Smooth muscle cell (in vitro differentiated cells): ENCODE data around the gene ZNF500. TPM values are rescaled to one million over a fixed set of nuclear protein-coding genes. Genes with fewer than 3 reads are reported as not detected.

Experiments
- DNase-seq: peaks from one replicate; lab custom pipeline; 2025; ENCODE audit not compliant: unreplicated experiment; lab: John Stamatoyannopoulos, UW
- H2AFZ ChIP-seq: fragments of 200-600 bp; sonication (generic); 2 replicates; pipeline ENCODE4 v1.6.0; 2016; ENCODE audit warnings: antibody characterized with exemption, low read depth, mild to moderate bottlenecking
- H3F3A ChIP-seq: fragments of 200-600 bp; sonication (generic); 2 replicates; pipeline ENCODE4 v1.6.0; 2017; ENCODE audit warnings: antibody characterized with exemption, low read depth
- H3K27ac ChIP-seq: fragments of 200-600 bp; sonication (generic); 2 replicates; pipeline ENCODE4 v1.5.1; 2016; ENCODE audit warnings: low read depth, mild to moderate bottlenecking
- H3K27me3 ChIP-seq: fragments of 200-600 bp; sonication (generic); 2 replicates; pipeline ENCODE4 v1.6.1; 2016; ENCODE audit warnings: low read depth, mild to moderate bottlenecking
- H3K36me3 ChIP-seq: fragments of 200-600 bp; sonication (generic); 2 replicates; pipeline ENCODE4 v1.5.1; 2016; ENCODE audit warnings: low read depth
- H3K4me1 ChIP-seq: fragments of 200-600 bp; sonication (generic); 2 replicates; pipeline ENCODE4 v1.5.1; 2016; ENCODE audit warnings: low read depth
- H3K4me2 ChIP-seq: fragments of 200-600 bp; sonication (generic); 2 replicates; pipeline ENCODE4 v1.6.0; 2016; ENCODE audit warnings: mild to moderate bottlenecking
- H3K4me3 ChIP-seq: fragments of 200-600 bp; sonication (generic); 2 replicates; pipeline ENCODE4 v1.5.1; 2016; ENCODE audit warnings: mild to moderate bottlenecking
- H3K79me2 ChIP-seq: fragments of 200-600 bp; sonication (generic); 2 replicates; pipeline ENCODE4 v1.6.0; 2016; ENCODE audit warnings: low read depth, mild to moderate bottlenecking
- H3K9ac ChIP-seq: fragments of 200-600 bp; sonication (generic); 2 replicates; pipeline ENCODE4 v1.6.0; 2016; ENCODE audit warnings: low read depth
- H3K9me3 ChIP-seq: fragments of 200-600 bp; sonication (generic); replicated peaks from 2 replicates; pipeline ENCODE4 v1.5.1; 2016; ENCODE audit warnings: low read depth
- H4K20me1 ChIP-seq: fragments of 200-600 bp; sonication (generic); 2 replicates; pipeline ENCODE4 v1.6.0; 2016; ENCODE audit warnings: low read depth
- WGBS: methylation state at CpG from one replicate; pipeline ENCODE4 v1.1.7; 2016; ENCODE audit warnings: low lambda C conversion rate; 5-methylcytosine and 5-hydroxymethylcytosine counted together
- polyA plus RNA-seq: library from polyadenylated mRNA; unstranded; fragments of >200 nt; fragmentation: Nextera tagmentation; extraction: Ambion mirVana; gene quantifications from 2 replicates; pipeline ENCODE4 v1.2.1, GENCODE V29; 2016
- total RNA-seq: library from RNA; depleted of rRNA; stranded (reverse); fragments of >200 nt; gene quantifications from 2 replicates; pipeline ENCODE4 v1.2.3, GENCODE V29; 2014
- TF ChIP-seq, protein P1 (sequence below): fragments of 200-600 bp; sonication (generic); IDR thresholded peaks from 2 replicates; pipeline ENCODE4 v1.5.1; 2017; ENCODE audit warnings: borderline replicate concordance, mild to moderate bottlenecking, antibody characterized with exemption; ENCODE audit not compliant: insufficient read depth, poor library complexity, severe bottlenecking

The ZNF500 gene
- total and polyA plus RNA-seq, 2 experiments from 2014 or later = 4.1 to 7.1 TPM

DNA sequence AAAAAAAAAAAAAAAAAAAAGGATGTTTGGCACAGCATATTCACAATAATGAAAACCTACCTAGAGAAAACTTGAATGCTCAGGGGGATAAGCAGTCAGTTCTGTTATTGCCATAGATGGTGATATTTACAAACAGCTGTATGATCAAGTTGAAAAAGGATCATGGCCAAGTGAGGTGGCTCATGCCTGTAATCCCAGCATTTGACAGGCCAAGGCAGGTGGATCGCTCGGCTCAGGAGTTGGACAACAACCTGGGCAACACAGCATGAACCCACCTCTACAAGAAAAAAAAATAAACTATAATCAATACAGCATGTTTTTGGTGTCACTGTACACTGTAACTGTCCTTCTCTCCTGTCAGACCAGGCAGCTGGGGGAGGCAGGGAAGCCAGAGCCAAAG, 52.0 kb downstream of the ZNF500 start:
- no peaks in the 10 kb centered on the region for H3K36me3 ChIP-seq
- H3K9me3 ChIP-seq = no peaks in the 10 kb centered on the region
- H3K4me1 ChIP-seq = no peaks in the 10 kb centered on the region
- H4K20me1 ChIP-seq = no peaks in the 10 kb centered on the region
- no peak for DNase-seq
- TF ChIP-seq, protein P1, sequence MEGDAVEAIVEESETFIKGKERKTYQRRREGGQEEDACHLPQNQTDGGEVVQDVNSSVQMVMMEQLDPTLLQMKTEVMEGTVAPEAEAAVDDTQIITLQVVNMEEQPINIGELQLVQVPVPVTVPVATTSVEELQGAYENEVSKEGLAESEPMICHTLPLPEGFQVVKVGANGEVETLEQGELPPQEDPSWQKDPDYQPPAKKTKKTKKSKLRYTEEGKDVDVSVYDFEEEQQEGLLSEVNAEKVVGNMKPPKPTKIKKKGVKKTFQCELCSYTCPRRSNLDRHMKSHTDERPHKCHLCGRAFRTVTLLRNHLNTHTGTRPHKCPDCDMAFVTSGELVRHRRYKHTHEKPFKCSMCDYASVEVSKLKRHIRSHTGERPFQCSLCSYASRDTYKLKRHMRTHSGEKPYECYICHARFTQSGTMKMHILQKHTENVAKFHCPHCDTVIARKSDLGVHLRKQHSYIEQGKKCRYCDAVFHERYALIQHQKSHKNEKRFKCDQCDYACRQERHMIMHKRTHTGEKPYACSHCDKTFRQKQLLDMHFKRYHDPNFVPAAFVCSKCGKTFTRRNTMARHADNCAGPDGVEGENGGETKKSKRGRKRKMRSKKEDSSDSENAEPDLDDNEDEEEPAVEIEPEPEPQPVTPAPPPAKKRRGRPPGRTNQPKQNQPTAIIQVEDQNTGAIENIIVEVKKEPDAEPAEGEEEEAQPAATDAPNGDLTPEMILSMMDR = no peak
- 100% methylated on average over 2 of the region's 2 CpGs for WGBS
- no peak overlapping the region for H3K9ac ChIP-seq
- no peak overlapping the region for H3K4me2 ChIP-seq
- no peak overlapping the region for H2AFZ ChIP-seq
- no peaks in the 10 kb centered on the region for H3F3A ChIP-seq
- no peak overlapping the region for H3K27ac ChIP-seq
- no peak overlapping the region for H3K4me3 ChIP-seq
- no peaks in the 10 kb centered on the region for H3K27me3 ChIP-seq
- H3K79me2 ChIP-seq = no peaks in the 10 kb centered on the region

DNA sequence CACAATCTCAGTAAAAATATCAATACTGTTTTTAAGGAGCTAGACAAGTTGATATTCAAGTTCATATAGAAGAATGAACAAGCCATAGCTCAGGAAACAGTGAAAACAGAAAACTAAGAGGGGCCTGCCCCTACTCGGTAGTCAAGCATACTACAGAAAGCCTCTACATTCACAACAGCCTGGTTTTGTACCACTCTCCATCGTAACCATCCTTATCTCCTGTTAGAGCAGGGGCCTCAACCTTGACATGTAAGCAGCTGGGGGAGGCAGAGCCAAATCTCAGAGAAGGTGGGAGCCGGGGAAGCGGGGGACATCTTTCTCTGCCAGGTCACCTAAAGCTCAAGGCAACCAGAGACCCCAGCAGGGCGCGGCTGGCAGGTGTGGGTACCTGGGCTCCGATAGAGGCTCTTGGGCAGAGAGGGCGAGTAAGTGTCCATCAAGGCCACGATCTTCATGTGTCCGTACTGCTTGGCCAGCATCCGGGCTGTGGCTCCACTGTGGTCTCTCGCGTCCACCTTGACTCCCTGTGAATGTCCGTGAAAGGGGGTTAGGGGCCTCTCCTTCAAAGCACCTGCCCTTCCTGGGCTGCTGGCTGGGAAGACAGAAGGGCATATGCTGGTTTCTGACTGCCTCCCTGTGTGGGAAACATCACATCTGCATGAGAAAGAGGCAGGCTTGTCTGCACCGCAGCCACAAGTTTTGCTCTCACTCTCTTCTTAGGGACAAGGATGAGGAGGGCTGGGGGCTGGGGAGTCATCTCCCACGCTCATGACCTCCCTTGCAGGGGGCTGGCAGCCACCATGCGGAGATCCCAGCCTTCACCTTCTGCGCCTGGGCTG, 53.1 kb downstream of the ZNF500 start:
- 92% methylated on average over 18 of the region's 18 CpGs for whole genome bisulfite sequencing
- Histone ChIP-seq H3K4me2 (no peak overlapping the region), H3K9ac (no peak overlapping the region), H2AFZ (no peak overlapping the region), H3K27ac (no peak overlapping the region), H3K9me3 (no peaks in the 10 kb centered on the region), H3F3A (no peaks in the 10 kb centered on the region), H4K20me1 (no peaks in the 10 kb centered on the region), H3K27me3 (no peaks in the 10 kb centered on the region), H3K79me2 (no peaks in the 10 kb centered on the region), H3K4me3 (no peak overlapping the region), H3K4me1 (no peaks in the 10 kb centered on the region), H3K36me3 (no peaks in the 10 kb centered on the region)
- TF ChIP-seq, protein P1 = no peak
- DNase-seq = no peak

DNA sequence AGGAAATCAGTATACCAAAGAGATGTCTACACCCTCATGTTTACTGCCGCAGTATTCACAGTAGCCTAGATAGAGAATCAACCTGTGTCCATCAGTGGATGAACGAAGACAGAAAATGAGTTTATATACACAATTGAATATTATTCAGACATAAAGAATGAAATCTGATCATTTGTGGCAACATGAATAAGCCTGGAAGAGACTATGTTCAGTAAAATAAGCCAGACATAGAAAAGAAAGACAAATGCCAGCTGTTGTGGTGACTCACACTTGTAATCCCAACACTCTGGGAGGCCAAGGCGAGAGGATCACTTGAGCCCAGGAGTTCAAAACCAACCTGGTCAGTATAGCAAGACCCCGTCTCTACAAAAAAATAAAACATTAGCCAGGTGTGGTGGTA, 57.5 kb downstream of the ZNF500 start:
- Histone ChIP-seq H2AFZ (no peak overlapping the region), H3K79me2 (no peaks in the 10 kb centered on the region), H3K36me3 (no peaks in the 10 kb centered on the region), H3K27ac (no peak overlapping the region), H3K4me1 (no peaks in the 10 kb centered on the region), H3K9me3 (no peaks in the 10 kb centered on the region), H3K4me3 (no peak overlapping the region), H3K4me2 (no peak overlapping the region), H4K20me1 (no peaks in the 10 kb centered on the region), H3F3A (no peaks in the 10 kb centered on the region), H3K27me3 (no peaks in the 10 kb centered on the region), H3K9ac (no peak overlapping the region)
- 93% methylated on average over 4 of the region's 4 CpGs for WGBS
- TF ChIP-seq, protein P1 = no peak
- DNase-seq = no peak

DNA sequence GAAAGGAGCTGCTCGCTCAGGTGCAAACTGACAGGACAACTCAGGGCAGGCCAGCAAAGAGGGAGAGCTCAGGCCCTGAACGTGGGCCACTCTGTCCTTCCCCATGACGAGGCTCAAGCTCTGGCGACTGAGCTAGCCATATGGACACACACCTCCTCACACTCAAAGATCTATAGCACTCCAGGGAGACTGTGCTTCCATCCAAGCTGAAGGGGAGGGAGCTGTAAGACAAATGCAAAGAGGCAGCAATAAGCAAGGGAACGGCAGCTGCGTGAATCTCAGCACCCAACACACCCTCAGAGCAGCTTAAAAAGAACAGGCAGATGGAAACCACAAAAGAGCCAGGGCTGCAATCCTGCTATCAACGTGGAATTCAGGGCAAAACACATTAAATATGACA, 60.1 kb downstream of the ZNF500 start:
- Histone ChIP-seq H2AFZ (no peak overlapping the region), H3K27ac (no peak overlapping the region), H3K36me3 (no peaks in the 10 kb centered on the region), H4K20me1 (peaks cover 4% of the 10 kb centered on the region), H3K27me3 (no peaks in the 10 kb centered on the region), H3K4me3 (no peak overlapping the region), H3K4me2 (no peak overlapping the region), H3K4me1 (no peaks in the 10 kb centered on the region), H3K9me3 (no peaks in the 10 kb centered on the region), H3K79me2 (no peaks in the 10 kb centered on the region), H3F3A (no peaks in the 10 kb centered on the region), H3K9ac (no peak overlapping the region)
- WGBS = 92% methylated on average over 7 of the region's 7 CpGs
- DNase-seq = no peak
- TF ChIP-seq, protein P1 = no peak
